Glomerular visceral epithelial cell (primary cell): ENCODE data around the gene REPS1.

Experiments
- DNase-seq: peaks from one replicate; pipeline ENCODE4 v3.0.0-alpha.2; 2016; ENCODE audit errors: extremely low spot score

REPS1 gene

GRCh38 chr6:138925806-138926205, 62.2 kb downstream of the REPS1 start:
- no peak for DNase-seq

GRCh38 chr6:138923561-138923960, 64.5 kb downstream of the REPS1 start:
- no peak for DNase-seq

GRCh38 chr6:138920906-138921305, 67.1 kb downstream of the REPS1 start:
- no peak for DNase-seq

DNA sequence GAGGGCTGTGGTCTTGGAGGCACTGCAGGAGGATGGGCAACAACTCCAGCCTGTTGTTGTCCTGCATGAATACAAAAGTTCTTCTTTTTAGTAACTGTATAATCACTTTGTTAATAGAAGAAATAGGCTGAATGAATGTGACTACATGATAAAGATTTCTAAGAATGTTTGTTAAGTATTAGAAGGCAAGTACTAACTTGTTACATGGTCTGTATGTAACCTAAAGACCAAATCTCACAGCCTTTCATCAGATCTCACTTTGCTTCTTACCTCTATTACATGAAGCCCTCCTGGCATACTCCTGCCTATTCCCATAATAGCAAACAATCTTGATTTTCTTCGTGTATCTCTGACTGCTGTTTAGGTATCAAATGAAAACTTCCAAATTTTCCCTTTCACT, 73.4 kb downstream of the REPS1 start:
- DNase-seq = no peak

DNA sequence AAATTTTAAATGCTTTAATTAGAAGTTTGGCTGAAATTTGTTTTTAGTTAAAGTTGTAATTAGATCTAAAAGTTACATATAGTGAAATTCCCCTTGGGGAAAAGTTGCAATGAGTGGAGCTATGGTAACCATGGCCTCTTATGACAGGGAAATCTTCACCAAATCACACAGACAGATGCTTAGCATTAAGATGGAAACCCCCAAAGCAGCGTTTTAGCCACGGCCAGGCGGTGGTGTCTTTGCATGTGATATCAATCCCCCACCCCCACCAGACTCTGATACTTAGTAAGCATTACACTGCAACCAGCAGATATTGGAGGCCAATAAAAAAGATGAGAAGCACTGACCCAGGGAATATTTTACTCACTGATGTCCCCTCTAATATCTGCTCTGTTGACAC, 75.7 kb downstream of the REPS1 start:
- DNase-seq = no peak

DNA sequence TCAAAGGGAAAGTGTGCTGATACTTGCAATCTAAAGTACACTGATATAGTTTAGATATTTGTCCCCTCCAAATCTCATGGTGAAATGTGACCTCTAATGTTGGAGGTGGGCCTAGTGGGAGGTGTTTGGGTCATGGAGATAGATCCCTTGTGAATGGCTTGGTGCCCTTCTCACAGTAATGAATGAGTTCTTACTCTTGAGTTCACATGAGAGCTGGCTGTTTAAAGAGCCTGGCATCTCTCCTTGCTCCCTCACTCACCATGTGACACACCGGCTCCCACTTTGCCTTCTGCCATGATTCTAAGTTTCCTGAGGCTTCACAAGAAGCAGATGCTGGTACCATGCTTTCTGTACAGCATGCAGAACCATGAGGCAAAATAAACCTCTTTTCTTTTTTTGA, 78.1 kb downstream of the REPS1 start:
- DNase-seq = no peak

GRCh38 chr6:138909511-138909910, 78.5 kb downstream of the REPS1 start:
- no peak for DNase-seq

DNA sequence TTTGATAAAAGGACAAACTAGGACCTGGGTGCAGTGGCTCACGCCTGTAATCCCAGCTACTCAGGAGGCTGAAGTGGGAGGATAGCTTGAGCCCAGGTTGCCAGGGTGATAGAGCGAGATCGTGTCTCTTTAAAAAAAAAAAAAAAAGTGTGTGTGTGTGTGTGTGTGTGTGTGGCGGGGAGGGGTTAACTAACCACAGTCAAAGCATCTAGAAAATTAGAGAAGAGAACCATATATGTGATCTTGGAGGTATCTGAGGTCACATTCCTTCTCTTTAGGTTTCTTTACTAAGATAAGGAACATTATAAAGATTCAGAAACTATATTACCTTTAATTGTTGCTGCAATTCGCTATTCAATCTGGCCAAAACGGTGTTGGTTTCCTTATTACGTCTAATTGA, 80.9 kb downstream of the REPS1 start:
- DNase-seq = no peak

DNA sequence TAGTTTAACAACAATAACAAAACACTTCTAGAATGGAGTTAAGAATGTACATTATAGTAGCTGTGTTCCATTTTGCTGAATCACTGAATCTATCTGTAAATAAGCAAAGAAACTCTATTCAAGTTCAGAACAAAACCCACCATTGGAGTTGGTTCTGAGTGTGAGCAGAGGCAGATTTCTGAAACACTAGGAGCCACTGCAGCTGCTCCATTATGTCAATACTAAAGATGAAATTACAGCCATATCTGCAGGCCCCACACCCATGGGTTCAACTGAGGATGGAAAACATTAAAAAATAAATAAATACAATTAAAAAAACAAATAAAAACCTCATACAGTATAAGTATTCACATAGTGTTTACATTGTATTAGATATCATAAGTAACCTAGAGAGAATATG, 91.0 kb downstream of the REPS1 start:
- no peak for DNase-seq

DNA sequence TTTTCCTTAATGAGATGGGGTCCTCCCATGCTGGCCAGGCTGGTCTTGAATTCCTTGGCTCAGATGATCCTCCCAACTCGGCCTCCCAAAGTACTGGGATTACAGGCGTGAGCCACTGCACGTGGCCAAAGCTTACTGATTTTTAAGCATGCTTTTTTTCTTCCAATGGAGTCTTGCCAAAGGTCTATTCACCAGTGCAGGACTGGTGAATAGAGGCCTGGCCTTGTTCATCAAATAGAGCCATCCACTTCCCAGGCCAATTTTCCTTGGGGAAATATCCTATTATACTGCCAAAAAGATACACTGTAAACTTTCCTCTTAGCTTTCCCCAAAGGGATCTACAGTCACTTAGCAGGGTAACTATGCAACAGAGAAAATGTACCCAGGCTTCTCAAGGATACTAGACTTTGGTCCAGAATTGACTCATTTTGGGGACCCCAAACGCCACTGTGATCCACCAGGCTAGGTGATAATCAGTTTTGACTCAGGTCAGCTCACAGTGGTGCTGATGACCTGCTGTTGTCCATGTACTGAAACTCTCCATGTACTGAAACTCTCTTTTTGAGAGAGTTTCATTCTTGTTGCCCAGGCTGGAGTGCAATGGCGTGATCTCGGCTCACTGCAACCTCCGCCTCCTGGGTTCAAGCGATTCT, 91.8 kb downstream of the REPS1 start:
- DNase-seq = no peak

DNA sequence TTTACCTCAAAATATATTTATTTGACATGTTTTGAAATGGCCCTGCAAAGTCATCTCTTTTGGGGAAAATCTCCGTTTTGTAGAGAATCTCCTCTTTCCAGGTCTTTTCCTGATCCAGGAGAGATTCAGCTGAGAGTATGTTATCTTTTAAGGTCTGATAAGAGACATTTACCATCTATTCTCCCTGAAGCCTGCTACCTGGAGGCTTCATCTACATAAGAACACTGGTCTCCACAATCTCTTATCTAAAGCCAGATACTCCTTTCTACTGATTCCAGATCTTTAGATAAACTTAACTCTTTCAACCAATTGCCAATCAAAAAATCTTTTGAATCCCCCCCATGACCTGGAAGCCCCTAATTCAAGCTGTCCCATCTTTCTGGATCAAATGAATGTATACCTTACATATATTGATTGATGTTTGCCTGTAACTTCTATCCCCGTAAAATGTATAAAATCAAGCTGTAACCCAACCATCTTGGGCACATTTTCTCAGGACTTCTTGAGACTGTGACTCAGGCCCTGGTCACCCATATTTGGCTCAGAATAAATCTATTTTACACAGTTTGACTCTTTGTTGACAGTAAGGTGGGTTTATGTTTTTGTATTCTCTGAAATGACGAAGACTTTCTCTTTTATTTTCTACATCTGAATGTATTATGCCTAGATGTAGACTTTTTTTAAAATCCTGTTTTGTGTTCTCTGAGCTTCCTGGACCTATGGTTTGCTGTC, 96.6 kb downstream of the REPS1 start:
- no peak for DNase-seq

GRCh38 chr6:138885156-138885819, 102.8 kb downstream of the REPS1 start:
- no peak for DNase-seq

DNA sequence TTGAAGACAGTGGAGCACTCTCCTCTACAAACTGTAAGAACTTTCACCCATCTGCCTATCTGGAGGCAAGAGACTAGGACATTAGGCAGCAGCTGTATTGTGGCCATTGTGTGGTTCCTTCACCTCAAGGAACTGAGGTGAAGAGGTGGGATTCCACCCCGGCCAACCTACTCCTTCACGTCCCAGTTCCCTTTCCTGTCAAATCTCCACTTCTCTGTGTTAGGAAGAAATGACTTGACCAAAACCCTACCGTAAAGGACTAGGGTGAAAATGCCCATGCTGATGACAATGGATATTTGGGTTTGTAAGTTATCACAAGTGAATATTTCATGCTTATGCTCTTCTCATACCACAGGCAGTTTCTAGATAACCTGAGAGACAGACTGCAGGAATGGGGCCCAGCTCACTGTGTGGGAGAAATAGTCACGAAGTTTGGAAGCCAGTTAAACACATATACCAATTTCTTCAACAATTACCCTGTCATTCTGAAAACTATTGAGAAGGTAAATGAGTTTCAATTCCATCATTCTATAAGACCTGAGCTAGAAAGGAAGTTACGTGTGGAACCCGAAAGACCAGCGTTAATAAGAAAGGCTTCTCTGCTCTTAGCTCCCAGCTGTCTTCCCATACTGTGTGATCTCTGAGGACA, 105.6 kb downstream of the REPS1 start:
- no peak for DNase-seq

DNA sequence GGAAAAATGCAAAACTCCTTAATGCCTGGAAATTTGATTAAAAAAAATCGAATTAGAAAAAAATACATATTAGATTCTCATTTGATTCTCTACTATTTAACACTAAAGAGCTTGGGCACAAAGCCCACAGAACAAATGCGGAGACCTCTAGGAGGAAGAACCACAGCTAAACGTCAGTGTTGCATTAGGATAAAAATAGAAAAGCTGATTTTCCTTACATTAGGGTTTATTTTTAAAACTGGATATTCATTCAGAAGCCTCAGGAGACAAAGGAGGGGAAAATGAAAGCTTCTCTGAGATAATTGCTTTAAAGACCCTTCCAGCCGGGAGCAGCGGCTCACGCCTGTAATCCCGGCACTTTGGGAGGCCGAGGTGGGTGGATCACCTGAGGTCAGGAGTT, 114.9 kb downstream of the REPS1 start:
- no peak for DNase-seq

DNA sequence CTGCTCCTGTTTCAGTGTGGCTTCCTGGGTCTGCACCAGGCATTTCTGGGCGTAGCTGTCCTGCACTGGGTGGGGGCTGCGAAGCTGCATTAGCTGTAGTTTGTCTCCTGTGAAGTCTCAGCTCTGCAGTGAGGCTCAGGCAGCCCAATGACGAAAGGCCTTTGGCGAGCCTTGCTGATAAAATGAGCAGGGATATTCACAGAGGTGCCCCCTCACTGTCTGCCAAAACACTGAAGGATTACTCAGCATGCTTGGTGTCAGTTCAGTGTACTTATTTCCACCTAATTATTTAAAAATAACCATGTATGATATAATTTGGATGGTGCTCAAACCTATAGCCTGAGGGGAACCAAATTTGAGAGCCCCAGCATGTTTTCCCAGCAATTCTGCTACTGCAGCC, 118.7 kb downstream of the REPS1 start:
- DNase-seq = no peak

DNA sequence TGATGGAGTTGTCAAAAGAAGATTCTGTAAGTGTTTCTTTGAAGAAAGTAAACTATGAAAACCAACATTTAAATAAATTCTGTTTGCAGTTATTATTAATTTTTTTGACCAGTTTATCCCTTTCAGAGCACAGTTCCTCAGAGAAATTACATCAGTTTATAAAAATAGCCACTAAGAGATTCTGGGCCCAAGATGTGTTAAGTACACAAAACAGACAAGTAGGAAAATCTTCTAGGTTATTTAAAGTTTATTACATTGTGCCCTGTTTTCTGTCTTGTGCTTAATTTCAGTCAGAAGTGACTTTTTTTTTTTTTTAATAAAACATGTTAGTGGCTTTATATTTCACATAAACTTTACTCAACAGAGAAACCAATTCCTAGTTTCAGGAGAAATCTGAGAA, 119.9 kb downstream of the REPS1 start:
- no peak for DNase-seq

GRCh38 chr6:138865480-138866109, 122.5 kb downstream of the REPS1 start:
- DNase-seq = no peak

DNA sequence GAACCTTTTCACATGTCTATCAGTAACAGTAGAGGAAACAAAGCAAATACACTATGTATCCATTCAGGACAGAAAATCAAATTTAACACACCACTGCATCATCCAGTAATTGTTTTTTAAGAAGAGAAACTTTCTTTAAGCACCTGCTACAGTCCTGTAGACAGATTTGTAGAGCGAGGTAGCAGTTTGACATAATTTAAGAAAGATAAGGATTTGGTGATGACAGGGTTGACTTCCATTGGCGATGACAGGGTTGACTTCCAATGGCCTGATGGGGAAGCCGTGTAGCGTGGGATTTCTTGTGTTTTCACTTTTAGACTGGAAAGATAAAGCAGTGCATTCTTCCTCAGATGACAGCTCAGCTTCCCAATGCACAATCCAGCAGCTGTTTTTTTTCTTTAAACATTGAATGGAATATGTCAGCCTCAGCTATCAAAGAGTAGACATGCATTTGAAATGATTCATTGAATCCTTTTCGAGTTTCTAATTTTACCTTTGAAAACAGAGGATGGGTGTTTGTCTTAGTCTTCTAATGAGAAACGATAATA, 123.6 kb downstream of the REPS1 start:
- DNase-seq = no peak

DNA sequence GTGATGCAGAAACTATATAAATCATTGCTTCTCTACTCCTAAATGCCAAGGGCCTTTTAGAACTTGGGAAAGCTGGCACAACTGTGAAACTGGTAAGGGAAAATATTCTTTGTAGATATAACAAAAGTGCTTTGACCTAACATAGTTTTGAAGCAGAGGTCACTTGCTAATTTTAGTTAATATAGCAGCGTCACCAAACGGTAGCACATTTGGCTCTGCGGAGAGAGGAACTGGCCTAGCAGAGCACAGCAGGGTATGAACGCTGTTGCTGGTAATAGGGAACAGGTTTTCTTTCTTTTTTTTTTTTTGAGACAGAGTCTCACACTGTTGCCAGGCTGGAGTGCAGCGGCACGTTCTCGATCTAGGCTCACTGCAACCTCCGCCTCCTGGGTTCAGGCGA, 124.7 kb downstream of the REPS1 start:
- no peak for DNase-seq

DNA sequence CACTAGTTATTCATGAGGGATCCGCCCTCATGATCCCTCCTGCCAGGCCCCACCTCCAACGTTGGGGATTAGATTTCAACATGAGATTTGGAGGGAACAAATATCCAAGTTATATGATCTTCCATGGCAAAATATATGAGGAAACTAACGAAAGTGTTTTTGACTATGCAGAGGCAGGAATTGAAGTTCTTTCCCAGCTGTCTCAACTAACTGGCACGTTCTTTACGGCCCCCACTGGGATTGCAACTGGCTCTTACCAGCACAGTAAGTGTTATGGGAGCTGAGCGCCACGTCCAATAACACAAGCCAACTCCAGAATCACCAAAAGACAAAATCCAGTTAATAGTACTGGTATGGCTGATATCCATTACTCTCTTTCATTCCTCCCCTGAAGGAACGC, 125.6 kb downstream of the REPS1 start:
- DNase-seq = no peak

- DNase-seq = no peak
Observed at GRCh38 chr6:138857775-138858174, 130.3 kb downstream of the REPS1 start.

DNA sequence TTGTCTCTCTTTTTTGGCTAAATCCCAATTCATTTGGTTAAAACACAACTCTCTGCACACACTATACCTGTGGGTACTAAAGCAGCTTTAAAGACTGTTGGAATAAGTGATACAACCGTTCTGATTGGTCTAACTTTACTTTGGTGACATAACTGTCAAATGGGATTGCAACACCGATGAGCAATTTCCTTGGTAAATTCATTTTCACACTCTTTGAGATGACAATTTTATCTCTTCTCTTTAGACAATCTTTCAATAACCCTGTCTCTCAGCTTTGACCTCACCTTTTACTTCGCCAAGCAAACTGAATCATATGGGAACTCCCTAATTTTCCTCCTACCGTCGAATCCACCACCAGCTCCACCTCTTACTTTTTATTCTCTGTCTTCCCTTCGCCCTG, 131.4 kb downstream of the REPS1 start:
- DNase-seq = no peak
